ENCODE measurements around the gene CCDC179. TPM values are rescaled to one million over a fixed set of nuclear protein-coding genes. Genes with fewer than 3 reads are reported as not detected.
A peak's percentile ranks its signal among the peaks of the same experiment; 100 is the strongest.

CCDC179 gene
- total and polyA plus RNA-seq, 10 of the 15 experiments (the other 5 are each of a cell fraction or from before 2014, with no cell fraction given) = 0.16 TPM; not detected in 9

GRCh38 chr11:22830082-22830414 lies 30.2 kb downstream of the CCDC179 start:
- Histone ChIP-seq H3K27me3 (replicated peaks in 1 of 2; ENCODE audit: control insufficient read depth in 2 of 2, insufficient read depth in 2 of 2, low read length in 1 of 2) (no peaks in the 10 kb centered on the region), H3K4me3 (0 out of 2 replicates have a peak overlapping the region, but pooled peaks have one; percentile 57), H4K20me1 (ENCODE audit: control insufficient read depth, insufficient read depth) (no peaks in the 10 kb centered on the region), H3K79me2 (ENCODE audit: control insufficient read depth, insufficient read depth, low read length) (peaks cover 13% of the 10 kb centered on the region), H3K9me3 (replicated peaks; ENCODE audit: control insufficient read depth, insufficient read depth, low read length) (no peaks in the 10 kb centered on the region), H3K4me2 (ENCODE audit: control insufficient read depth, insufficient read depth) (peak overlapping the region; percentile 78; the same call in 1 of the 2 replicates), H3K9ac (ENCODE audit: control insufficient read depth, insufficient read depth, low read length) (no peak overlapping the region), H3K36me3 (ENCODE audit: control insufficient read depth in 2 of 2, insufficient read depth in 2 of 2, low read length in 1 of 2) (no peaks in the 10 kb centered on the region), H3K4me1 (ENCODE audit: control insufficient read depth, insufficient read depth, low read length) (no peaks in the 10 kb centered on the region), H2AFZ (ENCODE audit: control insufficient read depth, low read depth, low read length) (peak overlapping the region; percentile 96), H3K27ac (ENCODE audit: control insufficient read depth, insufficient read depth) (no peak overlapping the region)
- CTCF ChIA-PET = interaction anchor here (0.6 to 5.0 kb wide), 26 partner anchors 8 to 648 kb away, joined by 3 to 42 read pairs (median 6); partner anchors contain the start of gene GAS2
- intact Hi-C loops (cut with micrococcal nuclease; ENCODE audit: unreplicated experiment) (no loop called here), in situ Hi-C loops (cut with MboI) (no loop called here)
- FAIRE-seq = no peak
- RAD21 ChIA-PET (ENCODE audit: unreplicated experiment) = interaction anchor here (0.7 to 2.4 kb wide), 15 partner anchors 10 to 659 kb away, joined by 3 to 39 read pairs (median 5); no protein-coding TSS in a partner anchor
- ATAC-seq = no peak
- SMC1A ChIA-PET (ENCODE audit: uncharacterized antibody, unreplicated experiment) = interaction anchor here (0.6 to 3.1 kb wide), 17 partner anchors 8 to 659 kb away, joined by 3 to 30 read pairs (median 5); no protein-coding TSS in a partner anchor
- POLR2A ChIA-PET = interaction anchor here (0.6 to 2.5 kb wide), 6 partner anchors 42 to 461 kb away, joined by 3 to 10 read pairs (median 4); partner anchors contain the start of gene FANCF
- 18% methylated on average over 4 of the region's 4 CpGs for WGBS (ENCODE audit: insufficient coverage, insufficient replicate concordance, low lambda C conversion rate, missing lambda C conversion rate)
- DNase-seq (ENCODE audit: low read depth, low spot score) = no peak
- no TSS peak for BruUV-seq (replicated peaks)
- TF ChIP-seq SIX5 (IDR thresholded peaks at IDR 0.05; ENCODE audit: low read depth, low read length, severe bottlenecking) (no peak), CEBPZ (IDR thresholded peaks at IDR 0.05; ENCODE audit: low read depth, low read length) (no peak), RCOR1 (conservative IDR thresholded peaks at IDR 0.05; ENCODE audit: low read depth, low read length) (no peak), FOS (IDR thresholded peaks at IDR 0.05; ENCODE audit: borderline replicate concordance, extremely low read depth, insufficient read length) (no peak), SREBF1 (IDR thresholded peaks at IDR 0.05; ENCODE audit: low read length) (no peak), IRF3 (IDR thresholded peaks at IDR 0.05) (no peak), HDAC2 (IDR thresholded peaks at IDR 0.05) (no peak), IRF4 (IDR thresholded peaks at IDR 0.05; ENCODE audit: low read depth, low read length) (no peak), NRF1 (conservative IDR thresholded peaks at IDR 0.05; ENCODE audit: low read depth, low read length) (no peak), NFYA (IDR thresholded peaks at IDR 0.05; ENCODE audit: borderline replicate concordance, low read depth, low read length) (no peak), YBX1 (IDR thresholded peaks at IDR 0.05) (no peak), BCL3 (IDR thresholded peaks at IDR 0.05; ENCODE audit: borderline replicate concordance, insufficient read depth, low read depth, low read length, poor library complexity, severe bottlenecking) (no peak), PRDM15 (CRISPR knock-in tag; IDR thresholded peaks at IDR 0.05) (no peak), SMAD5 (IDR thresholded peaks at IDR 0.05; ENCODE audit: low read depth) (no peak), RUNX3 (IDR thresholded peaks at IDR 0.05; ENCODE audit: low read length) (no peak), POLR2AphosphoS2 (IDR thresholded peaks at IDR 0.05; ENCODE audit: low read depth, low read length) (no peak)
